ENCODE data around the gene MED27.

The MED27 gene

GRCh38 chr9:132124800-132125199, 45.1 kb upstream of the MED27 start:
- TF ChIP-seq EP300 (IDR thresholded peaks at IDR 0.05; ENCODE audit: borderline replicate concordance) = no peak
- no peak for TF ChIP-seq REST (IDR thresholded peaks at IDR 0.05; ENCODE audit: low read depth)
- TF ChIP-seq FOXM1 (IDR thresholded peaks at IDR 0.05; ENCODE audit: borderline replicate concordance, low read depth) = no peak
- TF ChIP-seq CEBPB (IDR thresholded peaks at IDR 0.05) = no peak
- TF ChIP-seq, protein P1, sequence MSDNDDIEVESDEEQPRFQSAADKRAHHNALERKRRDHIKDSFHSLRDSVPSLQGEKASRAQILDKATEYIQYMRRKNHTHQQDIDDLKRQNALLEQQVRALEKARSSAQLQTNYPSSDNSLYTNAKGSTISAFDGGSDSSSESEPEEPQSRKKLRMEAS (IDR thresholded peaks at IDR 0.05) = no peak

DNA sequence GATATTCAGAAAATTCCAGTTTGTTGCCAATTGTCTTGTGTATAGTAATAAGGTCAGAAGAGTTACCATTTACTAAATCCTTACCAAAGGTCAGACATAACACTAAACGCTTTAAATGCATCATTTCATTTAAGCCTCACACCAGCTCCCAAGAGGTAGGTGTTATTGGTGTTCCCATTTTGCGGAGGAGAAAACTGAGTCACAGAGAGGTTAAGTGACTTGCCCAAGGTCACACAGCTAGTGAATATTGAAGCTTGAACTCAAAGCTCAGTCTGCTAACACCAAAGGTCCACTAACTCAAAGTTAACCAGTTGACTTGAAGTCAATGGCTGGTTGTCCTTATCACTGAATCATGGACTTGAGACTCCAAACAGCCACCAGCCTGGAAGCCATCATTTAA, 41.4 kb upstream of the MED27 start:
- no peak for TF ChIP-seq ZBTB7A (IDR thresholded peaks at IDR 0.05; ENCODE audit: low read depth)

- TF ChIP-seq NFIC (IDR thresholded peaks at IDR 0.05) (no peak), FOXM1 (IDR thresholded peaks at IDR 0.05; ENCODE audit: borderline replicate concordance, low read depth) (no peak), RAD21 (IDR thresholded peaks at IDR 0.05; ENCODE audit: low read depth) (no peak), CEBPB (IDR thresholded peaks at IDR 0.05) (no peak), TEAD4 (IDR thresholded peaks at IDR 0.05) (no peak), ZBTB7A (IDR thresholded peaks at IDR 0.05; ENCODE audit: low read depth) (no peak), TCF12 (IDR thresholded peaks at IDR 0.05; ENCODE audit: low read depth) (no peak), EGR1 (IDR thresholded peaks at IDR 0.05) (no peak), CREB1 (IDR thresholded peaks at IDR 0.05; ENCODE audit: low read depth) (no peak), REST (IDR thresholded peaks at IDR 0.05; ENCODE audit: low read depth) (no peak), USF1 (IDR thresholded peaks at IDR 0.05) (no peak)
- TF ChIP-seq, protein P1 (IDR thresholded peaks at IDR 0.05) = no peak
Observed at GRCh38 chr9:132117694-132118093, 38.0 kb upstream of the MED27 start.

DNA sequence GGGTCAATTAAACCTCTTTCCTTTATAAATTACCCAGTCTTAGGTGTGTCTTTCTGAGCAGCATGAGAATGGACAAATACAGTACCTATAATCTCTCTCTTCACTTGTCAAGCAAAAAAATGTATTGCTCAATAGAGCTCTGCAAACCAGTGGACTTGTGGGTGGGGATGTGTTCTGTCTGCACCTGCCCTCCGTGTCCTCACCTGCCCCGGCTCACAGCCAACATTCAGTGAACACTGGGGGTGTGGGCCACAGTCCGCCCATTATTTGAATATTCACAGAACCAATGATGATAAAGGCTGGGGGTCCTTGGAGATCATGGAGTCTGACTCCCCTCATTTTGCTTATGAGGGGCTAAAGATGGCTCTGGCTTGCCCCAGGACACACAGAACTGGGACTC, 36.9 kb upstream of the MED27 start:
- TF ChIP-seq CEBPB (IDR thresholded peaks at IDR 0.05) (no peak), EP300 (IDR thresholded peaks at IDR 0.05; ENCODE audit: borderline replicate concordance) (no peak), USF1 (IDR thresholded peaks at IDR 0.05) (no peak), FOXM1 (IDR thresholded peaks at IDR 0.05; ENCODE audit: borderline replicate concordance, low read depth) (no peak), TAF1 (IDR thresholded peaks at IDR 0.05; ENCODE audit: low read depth) (no peak), EGR1 (IDR thresholded peaks at IDR 0.05) (no peak), NFIC (IDR thresholded peaks at IDR 0.05) (no peak), RAD21 (IDR thresholded peaks at IDR 0.05; ENCODE audit: low read depth) (no peak), TCF12 (IDR thresholded peaks at IDR 0.05; ENCODE audit: low read depth) (no peak), ZBTB7A (IDR thresholded peaks at IDR 0.05; ENCODE audit: low read depth) (no peak), CREB1 (IDR thresholded peaks at IDR 0.05; ENCODE audit: low read depth) (no peak), REST (IDR thresholded peaks at IDR 0.05; ENCODE audit: low read depth) (no peak)

GRCh38 chr9:132114102-132114707, 34.5 kb upstream of the MED27 start:
- TF ChIP-seq FOXM1 (IDR thresholded peaks at IDR 0.05; ENCODE audit: borderline replicate concordance, low read depth) (no peak), CREB1 (IDR thresholded peaks at IDR 0.05; ENCODE audit: low read depth) (no peak), YY1 (IDR thresholded peaks at IDR 0.05; ENCODE audit: low read depth) (peak; percentile 66), REST (IDR thresholded peaks at IDR 0.05; ENCODE audit: low read depth) (peak; percentile 100), ZBTB7A (IDR thresholded peaks at IDR 0.05; ENCODE audit: low read depth) (no peak), TEAD4 (IDR thresholded peaks at IDR 0.05) (0 out of 2 replicates have a peak, but pooled peaks have one; percentile 7), NFIC (IDR thresholded peaks at IDR 0.05) (no peak), TCF12 (IDR thresholded peaks at IDR 0.05; ENCODE audit: low read depth) (0 out of 2 replicates have a peak, but pooled peaks have one; percentile 44), TAF1 (IDR thresholded peaks at IDR 0.05; ENCODE audit: low read depth) (no peak), EGR1 (IDR thresholded peaks at IDR 0.05) (no peak; the same call in 1 of the 2 replicates), RAD21 (IDR thresholded peaks at IDR 0.05; ENCODE audit: low read depth) (no peak; the same call in 1 of the 2 replicates), EP300 (IDR thresholded peaks at IDR 0.05; ENCODE audit: borderline replicate concordance) (no peak), USF1 (IDR thresholded peaks at IDR 0.05) (no peak), CEBPB (IDR thresholded peaks at IDR 0.05) (no peak)
- TF ChIP-seq, protein P1 (IDR thresholded peaks at IDR 0.05) = peak; percentile 81

Measured in Ishikawa (cell line).